Neutrophil (primary cell): Measurements from ENCODE around the gene SPAG17.

Experiments used
- H3K27ac ChIP-seq: fragments of 200-600 bp; sonication (generic); 2 replicates; pipeline ENCODE4 v1.5.1; 2016; ENCODE audit warnings: mild to moderate bottlenecking, moderate library complexity
- H3K27me3 ChIP-seq: fragments of 200-600 bp; sonication (generic); 2 replicates; pipeline ENCODE4 v1.6.0; 2016; ENCODE audit warnings: mild to moderate bottlenecking
- H3K36me3 ChIP-seq: fragments of 200-600 bp; sonication (generic); 2 replicates; pipeline ENCODE4 v1.5.1; 2017
- H3K4me1 ChIP-seq, 2 experiments: fragments of 200-600 bp in 1 of 2; sonication (generic) in 1 of 2; 1 replicate in 1 of 2; 2 replicates in 1 of 2; pipeline versions ENCODE4 v1.5.1 to v1.6.1; 2013 to 2016; ENCODE audit warnings: low read depth in 1 of 2, low read length in 1 of 2, mild to moderate bottlenecking in 1 of 2, moderate library complexity in 1 of 2; ENCODE audit not compliant: control insufficient read depth in 1 of 2, insufficient read depth in 1 of 2
- H3K4me3 ChIP-seq, 2 experiments: fragments of 200-600 bp in 1 of 2; sonication (generic) in 1 of 2; 1 replicate in 1 of 2; 2 replicates in 1 of 2; pipeline ENCODE4 v1.5.1; 2013 to 2016; ENCODE audit warnings: low read depth in 1 of 2, low read length in 1 of 2, mild to moderate bottlenecking in 1 of 2, moderate library complexity in 1 of 2
- H3K9me3 ChIP-seq: fragments of 200-600 bp; sonication (generic); 2 replicates; pipeline ENCODE4 v1.5.1; 2016
- CTCF ChIP-seq: fragments of 200-600 bp; sonication (generic); IDR thresholded peaks from 2 replicates; pipeline ENCODE4 v1.5.1; 2016; ENCODE audit warnings: antibody characterized with exemption

Gene SPAG17

GRCh38 chr1:118185084-118185832 is at the start of gene SPAG17:
TSS of gene SPAG17 (minus strand) at chr1:118185228. CDS start at chr1:118185157, 71 bp downstream.
- no peaks in the 10 kb centered on the region for H3K4me1 ChIP-seq
- H3K27me3 ChIP-seq, result peaks cover 15% of the 10 kb centered on the region
- no peak for TF ChIP-seq CTCF
- H3K9me3 ChIP-seq, result no peaks in the 10 kb centered on the region
- H3K27ac ChIP-seq, result no peak within 1 kb of the TSS
- H3K36me3 ChIP-seq, result no peaks in the 10 kb centered on the region
- no peak within 1 kb of the TSS for H3K4me3 ChIP-seq

- no peak overlapping the region for H3K27ac ChIP-seq
- TF ChIP-seq CTCF, result no peak
- H3K9me3 ChIP-seq, result no peaks in the 10 kb centered on the region
- no peaks in the 10 kb centered on the region for H3K27me3 ChIP-seq
- H3K4me3 ChIP-seq, result no peak overlapping the region
- no peaks in the 10 kb centered on the region for H3K4me1 ChIP-seq
- H3K36me3 ChIP-seq, result no peaks in the 10 kb centered on the region
Measured at GRCh38 chr1:118225471-118225870, 40.4 kb upstream of the SPAG17 start.

- Histone ChIP-seq H3K27me3 (no peaks in the 10 kb centered on the region), H3K36me3 (no peaks in the 10 kb centered on the region)
Measured at GRCh38 chr1:118223426-118223825, 38.4 kb upstream of the SPAG17 start.

GRCh38 chr1:118219438-118219837 is 34.4 kb upstream of the SPAG17 start:
- TF ChIP-seq CTCF, result no peak

More at GRCh38 chr1:118223426-118223825, 38.4 kb upstream of the SPAG17 start:
- Histone ChIP-seq H3K4me3 (no peak overlapping the region), H3K4me1 (no peaks in the 10 kb centered on the region), H3K27ac (no peak overlapping the region), H3K9me3 (no peaks in the 10 kb centered on the region)
- TF ChIP-seq CTCF, result no peak

GRCh38 chr1:118217141-118217838 is 32.3 kb upstream of the SPAG17 start:
- H3K27ac ChIP-seq, result no peak overlapping the region
- H3K9me3 ChIP-seq, result no peaks in the 10 kb centered on the region
- TF ChIP-seq CTCF, result no peak
- H3K36me3 ChIP-seq, result no peaks in the 10 kb centered on the region
- H3K4me1 ChIP-seq, result no peaks in the 10 kb centered on the region
- no peak overlapping the region for H3K4me3 ChIP-seq
- H3K27me3 ChIP-seq, result no peaks in the 10 kb centered on the region

More at GRCh38 chr1:118219438-118219837, 34.4 kb upstream of the SPAG17 start:
- Histone ChIP-seq H3K27ac (no peak overlapping the region), H3K36me3 (no peaks in the 10 kb centered on the region), H3K9me3 (no peaks in the 10 kb centered on the region), H3K27me3 (no peaks in the 10 kb centered on the region), H3K4me3 (no peak overlapping the region), H3K4me1 (no peaks in the 10 kb centered on the region)
